Measurements from ENCODE around the gene CPXM2. TPM values are rescaled to one million over a fixed set of nuclear protein-coding genes. Genes with fewer than 3 reads are reported as not detected.

Gene CPXM2
- not detected for total RNA-seq

DNA sequence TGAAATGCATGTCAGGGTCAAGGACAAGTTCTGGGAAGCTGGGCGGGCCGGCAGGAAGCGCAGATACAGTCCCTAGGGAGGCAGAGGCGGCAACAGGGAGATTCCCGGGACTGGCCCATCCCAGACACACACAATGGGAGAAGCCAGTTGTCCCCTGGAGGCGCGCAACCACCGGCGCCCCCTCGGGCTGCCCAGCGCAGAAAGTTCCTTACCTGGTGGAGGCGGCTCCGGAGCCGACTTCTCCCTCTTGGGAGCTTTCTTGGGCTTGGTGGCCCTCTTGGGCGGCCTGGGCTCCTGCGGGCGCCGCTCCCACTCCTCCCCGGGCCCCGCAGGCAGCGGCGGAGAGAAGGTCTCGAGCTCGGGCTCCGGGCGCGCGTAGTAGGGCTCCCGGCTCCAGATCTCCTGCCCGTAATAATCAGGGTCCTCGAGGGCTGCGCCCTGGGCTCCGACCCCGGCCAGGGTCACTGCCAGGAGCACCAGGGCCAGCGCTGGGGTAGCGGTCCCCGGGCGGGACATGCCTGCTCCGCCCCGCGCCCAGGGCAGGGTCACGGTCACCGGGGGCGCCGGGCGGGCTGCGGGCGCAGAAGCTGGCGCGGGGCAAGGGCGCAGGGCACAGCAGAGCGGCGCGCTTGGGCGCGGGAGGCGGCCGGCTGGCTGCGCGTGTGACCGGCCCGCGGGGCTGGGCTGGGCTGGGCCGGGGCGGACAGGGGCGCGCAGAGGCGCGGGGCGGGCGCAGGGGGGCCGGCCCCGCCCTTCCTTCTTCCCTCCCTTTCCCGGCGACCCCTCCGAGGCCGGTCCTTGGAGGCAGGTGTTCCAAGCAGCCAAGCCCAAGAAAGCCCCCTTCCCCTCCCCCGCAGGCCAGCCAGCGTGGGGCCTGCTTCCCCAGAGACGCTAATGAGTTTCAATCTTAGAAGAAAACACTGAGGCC lies at the start of gene CPXM2:
TSS of gene CPXM2 (minus strand) at position 664 of the 928 bp plus-strand sequence. CDS start at position 516, 148 bp downstream.
- Mint-ChIP-seq H3K4me1 (no peaks in the 10 kb centered on the region), H3K9me3 (no peaks in the 10 kb centered on the region), H3K4me3 (no peak within 1 kb of the TSS), H3K27ac (no peak within 1 kb of the TSS), H3K27me3 (peaks cover 16% of the 10 kb centered on the region), H3K36me3 (ENCODE audit: low read depth) (no peaks in the 10 kb centered on the region)
- no peak for DNase-seq
- CTCF ChIA-PET: no interaction called here
- POLR2A ChIA-PET: no interaction called here

DNA sequence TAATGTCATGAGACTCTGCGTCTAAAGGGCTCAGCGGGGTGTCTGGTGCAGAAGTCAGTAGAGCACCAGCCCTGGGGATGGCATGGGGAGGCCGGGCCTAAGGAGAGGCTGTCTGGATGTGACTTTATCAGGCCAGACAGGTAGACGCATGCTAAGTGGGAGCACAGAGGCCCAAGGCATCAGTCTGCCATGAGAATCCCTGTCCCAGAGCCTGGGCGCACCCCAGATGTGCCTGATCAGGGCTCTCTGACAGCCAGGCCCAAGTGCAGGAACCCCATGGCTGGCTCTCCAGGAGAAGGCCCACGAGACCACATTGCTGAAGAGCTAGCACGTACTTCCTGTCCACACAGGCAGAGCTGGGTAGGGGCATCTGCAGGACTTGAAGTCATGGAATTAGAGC lies 48.0 kb upstream of the CPXM2 start:
- CTCF ChIA-PET: no interaction called here
- Mint-ChIP-seq H3K36me3 (ENCODE audit: low read depth) (no peaks in the 10 kb centered on the region), H3K4me3 (no peak overlapping the region)

DNA sequence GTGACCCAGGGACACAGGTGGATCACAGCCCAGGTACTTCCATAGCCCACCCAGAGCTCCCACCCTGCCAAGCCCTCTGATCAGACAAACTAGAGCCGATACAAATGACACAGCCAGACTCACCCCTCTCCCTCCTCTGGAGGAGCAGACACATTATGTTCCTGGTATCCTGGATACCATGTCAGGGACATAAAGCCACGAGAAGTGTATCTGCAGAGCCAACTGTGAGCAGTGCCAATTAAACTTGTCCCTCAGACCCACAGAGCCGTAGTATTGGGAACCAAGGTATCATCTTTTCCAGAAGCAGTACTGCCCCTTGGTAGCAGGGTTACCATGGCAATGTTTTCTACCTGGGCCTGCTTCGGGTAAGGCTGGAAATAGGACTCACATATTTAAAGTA lies 47.3 kb upstream of the CPXM2 start:
- ChIA-PET POLR2A (no interaction called here), CTCF (no interaction called here)
- Mint-ChIP-seq H3K27me3 (no peaks in the 10 kb centered on the region), H3K27ac (no peak overlapping the region), H3K9me3 (no peaks in the 10 kb centered on the region), H3K4me1 (peaks cover 4% of the 10 kb centered on the region), H3K4me3 (no peak overlapping the region), H3K36me3 (ENCODE audit: low read depth) (no peaks in the 10 kb centered on the region)
- no peak for DNase-seq

More for the DNA sequence above, 48.0 kb upstream of the CPXM2 start:
- Mint-ChIP-seq H3K4me1 (peaks cover 4% of the 10 kb centered on the region), H3K27me3 (peaks cover 2% of the 10 kb centered on the region), H3K27ac (no peak overlapping the region), H3K9me3 (no peaks in the 10 kb centered on the region)
- DNase-seq: no peak
- POLR2A ChIA-PET: no interaction called here

DNA sequence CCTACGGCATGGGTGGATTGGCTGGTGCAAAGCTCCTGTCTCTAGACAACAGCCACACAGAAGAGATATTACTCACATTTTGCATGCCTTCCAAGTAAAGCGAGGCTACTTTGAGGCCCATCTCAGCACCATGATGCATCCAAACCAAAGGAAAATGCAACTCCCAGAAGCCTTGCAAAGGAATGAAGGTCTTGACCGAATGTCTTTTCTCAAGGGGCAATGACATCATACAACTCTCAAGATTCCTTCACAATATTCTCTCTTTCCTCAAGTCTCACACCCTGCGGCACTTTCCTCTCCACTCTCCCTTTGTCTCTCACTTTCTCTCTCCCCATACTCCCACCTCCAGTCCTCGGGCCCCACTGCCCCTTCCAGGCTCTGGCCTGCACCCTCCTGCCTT lies 44.8 kb upstream of the CPXM2 start:
- no peak for DNase-seq
- no peak overlapping the region for H3K4me3 Mint-ChIP-seq
- no peaks in the 10 kb centered on the region for H3K36me3 Mint-ChIP-seq (ENCODE audit: low read depth)
- H3K27me3 Mint-ChIP-seq: no peaks in the 10 kb centered on the region
- ChIA-PET CTCF (no interaction called here), POLR2A (no interaction called here)
- H3K4me1 Mint-ChIP-seq: peaks cover 4% of the 10 kb centered on the region
- H3K9me3 Mint-ChIP-seq: peaks cover under 1% of the 10 kb centered on the region
- no peak overlapping the region for H3K27ac Mint-ChIP-seq

DNA sequence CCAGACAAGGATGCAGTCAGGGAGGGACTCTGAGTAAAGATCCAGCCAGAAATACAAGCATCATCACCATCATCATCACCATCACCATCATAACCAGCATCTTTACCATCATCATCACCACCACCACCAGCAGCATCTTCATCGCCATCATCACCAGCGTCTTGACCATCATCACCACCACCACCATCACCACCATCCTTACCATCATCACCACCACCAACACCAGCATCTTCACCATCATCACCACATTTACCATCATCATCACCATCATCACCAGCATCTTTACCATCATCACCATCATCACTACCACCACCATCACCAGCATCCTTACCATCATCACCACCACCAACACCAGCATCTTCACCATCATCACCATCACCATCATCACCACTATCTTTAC lies 44.1 kb upstream of the CPXM2 start:
- Mint-ChIP-seq H3K27ac (no peak overlapping the region), H3K36me3 (ENCODE audit: low read depth) (no peaks in the 10 kb centered on the region), H3K4me1 (peaks cover 4% of the 10 kb centered on the region), H3K9me3 (peaks cover 6% of the 10 kb centered on the region), H3K4me3 (no peak overlapping the region), H3K27me3 (no peaks in the 10 kb centered on the region)
- no peak for DNase-seq
- POLR2A ChIA-PET: no interaction called here
- CTCF ChIA-PET: no interaction called here

DNA sequence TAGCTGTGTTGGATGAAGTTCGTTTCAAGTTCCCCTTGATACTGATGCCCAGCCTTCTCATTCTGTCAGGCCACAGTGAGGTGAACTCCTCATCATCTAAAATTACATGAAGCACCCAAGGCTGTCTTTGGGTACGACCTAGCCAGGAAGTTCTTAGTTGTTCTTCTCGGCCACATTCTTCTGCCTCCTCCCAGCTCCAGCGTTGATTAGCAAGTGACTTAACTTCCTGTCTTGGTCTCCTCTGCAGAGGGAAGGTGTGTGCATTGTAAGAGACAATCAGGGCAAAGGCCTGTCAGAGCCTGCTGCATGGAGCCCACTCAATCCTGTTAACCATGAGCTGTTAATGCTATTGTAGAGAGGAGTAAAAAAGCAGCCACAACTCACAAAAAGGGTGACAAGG lies 43.2 kb upstream of the CPXM2 start:
- ChIA-PET CTCF (no interaction called here), POLR2A (no interaction called here)
- no peak overlapping the region for H3K27ac Mint-ChIP-seq
- no peak overlapping the region for H3K4me3 Mint-ChIP-seq
- H3K36me3 Mint-ChIP-seq (ENCODE audit: low read depth): no peaks in the 10 kb centered on the region
- peaks cover 4% of the 10 kb centered on the region for H3K4me1 Mint-ChIP-seq
- H3K27me3 Mint-ChIP-seq: no peaks in the 10 kb centered on the region
- H3K9me3 Mint-ChIP-seq: peaks cover 6% of the 10 kb centered on the region
- DNase-seq: no peak

GRCh38 chr10:123930340-123931001 lies 38.9 kb upstream of the CPXM2 start:
- no peak for DNase-seq
- Mint-ChIP-seq H3K4me1 (peaks cover 9% of the 10 kb centered on the region), H3K9me3 (peaks cover 14% of the 10 kb centered on the region), H3K4me3 (no peak overlapping the region), H3K27me3 (peaks cover 1% of the 10 kb centered on the region), H3K27ac (no peak overlapping the region), H3K36me3 (ENCODE audit: low read depth) (no peaks in the 10 kb centered on the region)
- POLR2A ChIA-PET: no interaction called here
- CTCF ChIA-PET: no interaction called here

DNA sequence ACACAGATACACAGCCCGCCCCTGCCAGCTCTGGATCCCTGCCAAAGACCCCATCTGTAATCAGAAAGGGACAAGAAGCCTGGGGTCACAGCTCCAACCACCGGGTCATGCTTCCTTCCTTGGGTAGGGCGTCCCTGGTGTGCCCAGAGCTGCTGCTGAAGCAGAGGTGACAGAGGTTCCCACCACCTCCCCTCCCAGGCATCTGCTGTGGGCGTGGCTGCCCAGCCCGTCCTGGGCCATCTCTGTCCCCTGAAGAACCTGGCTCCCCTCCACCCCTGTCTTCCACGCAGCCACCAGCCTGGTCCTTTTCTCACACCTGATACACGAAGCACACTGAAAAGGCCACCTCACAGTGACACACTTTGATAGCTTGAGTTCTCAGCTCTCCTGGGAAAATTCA lies 38.2 kb upstream of the CPXM2 start:
- Mint-ChIP-seq H3K36me3 (ENCODE audit: low read depth) (no peaks in the 10 kb centered on the region), H3K27me3 (peaks cover 2% of the 10 kb centered on the region), H3K27ac (no peak overlapping the region), H3K4me3 (no peak overlapping the region), H3K9me3 (peaks cover 14% of the 10 kb centered on the region), H3K4me1 (peaks cover 7% of the 10 kb centered on the region)
- ChIA-PET POLR2A (no interaction called here), CTCF (interaction anchor here (0.5 kb wide), 1 partner anchor 1465 kb away, joined by 3 read pairs; no protein-coding TSS in a partner anchor)
- no peak for DNase-seq

- Mint-ChIP-seq H3K4me3 (no peak overlapping the region), H3K9me3 (peaks cover 14% of the 10 kb centered on the region), H3K4me1 (peaks cover 5% of the 10 kb centered on the region), H3K27ac (no peak overlapping the region), H3K27me3 (peaks cover 2% of the 10 kb centered on the region), H3K36me3 (ENCODE audit: low read depth) (no peaks in the 10 kb centered on the region)
- no peak for DNase-seq
- ChIA-PET CTCF (no interaction called here), POLR2A (no interaction called here)
Observed at GRCh38 chr10:123928427-123928826, 36.8 kb upstream of the CPXM2 start.

GRCh38 chr10:123926401-123927264 lies 35.0 kb upstream of the CPXM2 start:
- no peaks in the 10 kb centered on the region for H3K36me3 Mint-ChIP-seq (ENCODE audit: low read depth)
- H3K4me3 Mint-ChIP-seq: no peak overlapping the region
- no peak overlapping the region for H3K27ac Mint-ChIP-seq
- peaks cover 19% of the 10 kb centered on the region for H3K9me3 Mint-ChIP-seq
- no peak for DNase-seq
- H3K4me1 Mint-ChIP-seq: peaks cover 5% of the 10 kb centered on the region
- peaks cover 2% of the 10 kb centered on the region for H3K27me3 Mint-ChIP-seq
- ChIA-PET POLR2A (no interaction called here), CTCF (no interaction called here)

DNA sequence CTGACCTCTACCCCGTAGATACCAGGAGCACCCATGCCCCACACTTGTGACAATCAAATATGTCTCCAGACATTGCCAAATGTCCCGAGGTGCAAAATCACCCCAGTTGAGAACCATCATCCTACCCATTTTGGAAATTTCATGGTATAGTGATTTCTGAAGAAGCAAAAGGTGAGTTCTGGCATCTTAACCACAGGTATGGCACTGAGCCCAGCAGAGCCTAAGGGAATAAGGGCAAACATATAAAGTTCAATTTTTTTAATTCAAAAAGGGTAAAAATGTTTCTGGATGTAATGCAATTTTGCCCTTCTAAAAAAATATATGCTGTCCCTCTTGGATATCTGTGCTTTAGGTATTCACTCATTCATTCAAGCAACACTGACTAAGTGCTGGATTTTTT lies 30.5 kb upstream of the CPXM2 start:
- CTCF ChIA-PET: no interaction called here
- peaks cover 14% of the 10 kb centered on the region for H3K9me3 Mint-ChIP-seq
- H3K4me3 Mint-ChIP-seq: no peak overlapping the region
- H3K27ac Mint-ChIP-seq: no peak overlapping the region
- no peaks in the 10 kb centered on the region for H3K36me3 Mint-ChIP-seq (ENCODE audit: low read depth)
- no peak for DNase-seq
- POLR2A ChIA-PET: no interaction called here
- peaks cover 10% of the 10 kb centered on the region for H3K27me3 Mint-ChIP-seq
- H3K4me1 Mint-ChIP-seq: peaks cover 5% of the 10 kb centered on the region

GRCh38 chr10:123916775-123917174 lies 25.2 kb upstream of the CPXM2 start:
- H3K27ac Mint-ChIP-seq: no peak overlapping the region
- no peak for DNase-seq
- ChIA-PET CTCF (interaction anchor here (0.7 kb wide), 1 partner anchor 239 kb away, joined by 3 read pairs; no protein-coding TSS in a partner anchor), POLR2A (no interaction called here)
- H3K4me1 Mint-ChIP-seq: peaks cover 4% of the 10 kb centered on the region
- H3K36me3 Mint-ChIP-seq (ENCODE audit: low read depth): no peaks in the 10 kb centered on the region
- peaks cover 10% of the 10 kb centered on the region for H3K9me3 Mint-ChIP-seq
- peaks cover 10% of the 10 kb centered on the region for H3K27me3 Mint-ChIP-seq
- no peak overlapping the region for H3K4me3 Mint-ChIP-seq

- DNase-seq: no peak
- ChIA-PET POLR2A (no interaction called here), CTCF (no interaction called here)
- Mint-ChIP-seq H3K4me3 (no peak overlapping the region), H3K9me3 (no peaks in the 10 kb centered on the region), H3K36me3 (ENCODE audit: low read depth) (no peaks in the 10 kb centered on the region), H3K27me3 (peaks cover 2% of the 10 kb centered on the region), H3K4me1 (peaks cover 4% of the 10 kb centered on the region), H3K27ac (no peak overlapping the region)
Observed at GRCh38 chr10:123913688-123914268, 22.2 kb upstream of the CPXM2 start.

All from activated CD4-positive, alpha-beta T cell treated with anti-CD3 and anti-CD28 coated beads, Interleukin-2, amount 10 ng/mL, durations not matched to agents 7 days and 5 days (primary cell).